Natural killer cell (primary cell): ENCODE data around the gene OSBP2. TPM values are rescaled to one million over a fixed set of nuclear protein-coding genes. Genes with fewer than 3 reads are reported as not detected.
A peak's percentile ranks its signal among the peaks of the same experiment; 100 is the strongest.

Source experiments
- ATAC-seq, 3 donors: fragments of 150-1000 bp in 2 of 3; fragments of 200-7000 bp in 1 of 3; cut with Tn5 transposase; 1 replicate in 1 of 3; 2 replicates in 2 of 3; pipeline ENCODE4 v1.10.0; 2021; ENCODE audit warnings: mild to moderate bottlenecking in 2 of 3, moderate library complexity in 2 of 3
- DNase-seq, 2 donors: peaks; one replicate each; pipeline versions ENCODE4 v3.0.0 to v3.0.0-alpha.2; 2013 to 2021; ENCODE audit warnings: mixed read lengths in 1 of 2
- H3K27ac ChIP-seq: one replicate; pipeline ENCODE4 v1.5.1; 2013; ENCODE audit warnings: mild to moderate bottlenecking, low read length
- H3K27me3 ChIP-seq: one replicate; pipeline ENCODE4 v1.6.1; 2013; ENCODE audit warnings: low read length; ENCODE audit not compliant: control insufficient read depth, insufficient read depth
- H3K36me3 ChIP-seq: one replicate; pipeline ENCODE4 v1.6.1; 2013; ENCODE audit warnings: low read length; ENCODE audit not compliant: control insufficient read depth, insufficient read depth
- H3K4me1 ChIP-seq: one replicate; pipeline ENCODE4 v1.6.1; 2013; ENCODE audit warnings: low read length; ENCODE audit not compliant: control insufficient read depth, insufficient read depth
- H3K4me3 ChIP-seq: one replicate; pipeline ENCODE4 v1.5.1; 2013; ENCODE audit warnings: low read length
- H3K9me3 ChIP-seq: one replicate; pipeline ENCODE4 v1.6.1; 2013; ENCODE audit warnings: low read length; ENCODE audit not compliant: control insufficient read depth, insufficient read depth
- H3K27ac Mint-ChIP-seq, 2 donors: one replicate each; pipeline ENCODE4 v1.8.0; 2022; ENCODE audit warnings: mild to moderate bottlenecking in 2 of 2, mixed read lengths in 2 of 2, moderate library complexity in 1 of 2
- H3K27me3 Mint-ChIP-seq, 2 donors: one replicate each; pipeline ENCODE4 v1.8.0; 2022; ENCODE audit warnings: low read depth in 2 of 2, mixed read lengths in 2 of 2
- H3K36me3 Mint-ChIP-seq: one replicate; pipeline ENCODE4 v1.8.0; 2022; ENCODE audit warnings: mixed read lengths
- H3K4me1 Mint-ChIP-seq, 2 donors: one replicate each; pipeline ENCODE4 v1.8.0; 2022; ENCODE audit warnings: mixed read lengths in 2 of 2
- H3K4me3 Mint-ChIP-seq: one replicate; pipeline ENCODE4 v1.8.0; 2022; ENCODE audit warnings: mild to moderate bottlenecking, moderate library complexity, mixed read lengths
- H3K9me3 Mint-ChIP-seq, 2 donors: one replicate each; pipeline ENCODE4 v1.8.0; 2022; ENCODE audit warnings: mixed read lengths in 2 of 2
- WGBS: methylation state at CpG from one replicate; pipeline ENCODE4 v1.1.7; 2013; ENCODE audit warnings: missing lambda C conversion rate; ENCODE audit not compliant: insufficient coverage; 5-methylcytosine and 5-hydroxymethylcytosine counted together
- intact Hi-C: fragments of 100-400 bp; cut with micrococcal nuclease; formaldehyde crosslinking; loops from one replicate; pipeline ENCODE4 v1.14.2; 2022
- total RNA-seq, 4 donors: library from RNA; stranded (reverse); fragments of 120-200 nt in 1 of 4; gene quantifications; one replicate each; pipeline versions ENCODE4 v1.2.3 to v1.2.4, GENCODE V29; 2013 to 2022
- TF ChIP-seq, protein P1 (sequence below): fragments of 200-600 bp; IDR thresholded peaks from one replicate; pipeline ENCODE4 v1.8.0; 2022; ENCODE audit warnings: antibody characterized with exemption

Gene OSBP2
- total RNA-seq, 3 donors from 2014 or later (not counting 1 experiment from before 2014, with no cell fraction given), result 0.65 to 1.2 (median 0.79) TPM

DNA sequence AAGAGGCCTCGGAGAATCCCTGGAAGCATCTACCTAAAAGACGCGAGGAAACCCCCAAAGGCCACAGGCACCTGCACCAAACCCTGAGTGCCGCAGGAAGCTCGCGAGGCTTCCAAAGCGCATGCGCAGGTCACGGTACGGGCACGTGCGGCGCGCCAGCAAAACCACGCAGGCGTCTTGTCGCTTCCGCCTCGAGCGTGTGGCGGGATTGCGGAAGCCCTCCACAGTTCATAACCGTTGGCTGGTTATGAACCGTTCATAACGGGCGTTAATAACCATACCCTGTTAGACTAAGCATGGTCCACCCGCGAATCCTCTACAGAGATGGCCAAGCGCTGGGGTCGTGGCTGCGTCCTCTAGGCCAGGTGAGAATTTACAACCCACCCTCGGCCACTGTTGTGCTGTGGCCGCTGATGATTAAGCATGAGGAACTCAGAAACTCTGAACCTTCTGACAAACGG is 227.5 kb downstream of the OSBP2 start:
- Histone ChIP-seq H3K36me3 (peaks cover 10% of the 10 kb centered on the region), H3K9me3 (no peaks in the 10 kb centered on the region), H3K27me3 (no peaks in the 10 kb centered on the region), H3K4me3 (peak overlapping the region; percentile 47), H3K27ac (peak overlapping the region; percentile 59), H3K4me1 (peaks cover 12% of the 10 kb centered on the region)
- intact Hi-C loops, result no loop called here
- 32% methylated on average over 34 of the region's 34 CpGs for WGBS
- DNase-seq, result peak; percentile 74 to 92
- Mint-ChIP-seq H3K27me3 (no peaks in the 10 kb centered on the region), H3K27ac (peak overlapping the region; percentile 85 to 89), H3K4me3 (peak overlapping the region; percentile 91), H3K36me3 (no peaks in the 10 kb centered on the region), H3K9me3 (no peaks in the 10 kb centered on the region), H3K4me1 (peaks cover 22 to 26% of the 10 kb centered on the region in 2 donors)
- TF ChIP-seq, protein P1, sequence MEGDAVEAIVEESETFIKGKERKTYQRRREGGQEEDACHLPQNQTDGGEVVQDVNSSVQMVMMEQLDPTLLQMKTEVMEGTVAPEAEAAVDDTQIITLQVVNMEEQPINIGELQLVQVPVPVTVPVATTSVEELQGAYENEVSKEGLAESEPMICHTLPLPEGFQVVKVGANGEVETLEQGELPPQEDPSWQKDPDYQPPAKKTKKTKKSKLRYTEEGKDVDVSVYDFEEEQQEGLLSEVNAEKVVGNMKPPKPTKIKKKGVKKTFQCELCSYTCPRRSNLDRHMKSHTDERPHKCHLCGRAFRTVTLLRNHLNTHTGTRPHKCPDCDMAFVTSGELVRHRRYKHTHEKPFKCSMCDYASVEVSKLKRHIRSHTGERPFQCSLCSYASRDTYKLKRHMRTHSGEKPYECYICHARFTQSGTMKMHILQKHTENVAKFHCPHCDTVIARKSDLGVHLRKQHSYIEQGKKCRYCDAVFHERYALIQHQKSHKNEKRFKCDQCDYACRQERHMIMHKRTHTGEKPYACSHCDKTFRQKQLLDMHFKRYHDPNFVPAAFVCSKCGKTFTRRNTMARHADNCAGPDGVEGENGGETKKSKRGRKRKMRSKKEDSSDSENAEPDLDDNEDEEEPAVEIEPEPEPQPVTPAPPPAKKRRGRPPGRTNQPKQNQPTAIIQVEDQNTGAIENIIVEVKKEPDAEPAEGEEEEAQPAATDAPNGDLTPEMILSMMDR, result no peak
- ATAC-seq, result peak; percentile 78 to 85 (median 84)

DNA sequence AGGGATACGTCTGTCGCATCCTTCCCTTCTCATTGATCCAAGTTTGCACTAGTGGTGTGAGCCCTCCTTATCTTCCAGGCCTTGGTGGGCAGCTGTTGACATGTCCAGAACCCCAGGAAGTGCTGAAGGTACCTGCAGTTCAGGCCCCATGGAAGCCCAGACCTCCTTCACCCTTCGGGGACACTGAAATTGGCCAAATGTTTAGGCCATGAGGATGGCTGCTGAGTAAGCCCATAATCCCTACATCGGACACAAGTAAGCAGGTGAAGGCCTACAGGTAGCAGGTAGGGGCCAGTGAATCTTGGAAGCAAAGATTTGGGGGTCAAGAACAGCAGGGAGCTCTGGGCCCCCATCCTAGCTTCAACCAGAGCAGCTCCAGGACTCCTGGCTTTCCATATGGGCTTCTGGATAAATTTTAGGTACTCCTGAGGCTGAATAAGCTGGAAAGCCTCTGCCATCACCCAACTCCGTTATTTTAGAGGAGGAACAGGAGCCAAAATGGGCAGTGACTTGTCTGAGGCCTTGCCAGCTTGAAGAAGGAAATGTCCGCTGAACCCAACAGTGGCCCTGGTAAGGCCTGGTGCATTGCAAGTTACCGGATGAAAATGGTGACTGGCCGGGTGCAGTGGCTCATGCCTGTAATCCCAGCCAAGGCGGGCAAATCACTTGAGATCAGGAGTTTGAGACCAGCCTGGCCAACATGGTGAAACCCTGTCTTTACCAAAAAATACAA is 228.7 kb downstream of the OSBP2 start:
- Histone ChIP-seq H3K27ac (no peak overlapping the region), H3K27me3 (no peaks in the 10 kb centered on the region), H3K9me3 (no peaks in the 10 kb centered on the region), H3K4me3 (no peak overlapping the region), H3K36me3 (peaks cover 22% of the 10 kb centered on the region), H3K4me1 (peaks cover 12% of the 10 kb centered on the region)
- H3K27me3 Mint-ChIP-seq, result no peaks in the 10 kb centered on the region
- peaks cover 22 to 26% of the 10 kb centered on the region in 2 donors for H3K4me1 Mint-ChIP-seq
- ATAC-seq, result no peak
- 97% methylated on average over 9 of the region's 9 CpGs for WGBS
- H3K36me3 Mint-ChIP-seq, result no peaks in the 10 kb centered on the region
- no peaks in the 10 kb centered on the region for H3K9me3 Mint-ChIP-seq
- intact Hi-C loops, result no loop called here
- peak overlapping the region; percentile 13 to 64 for H3K27ac Mint-ChIP-seq
- no peak overlapping the region for H3K4me3 Mint-ChIP-seq
- TF ChIP-seq, protein P1, result no peak
- DNase-seq, result no peak

DNA sequence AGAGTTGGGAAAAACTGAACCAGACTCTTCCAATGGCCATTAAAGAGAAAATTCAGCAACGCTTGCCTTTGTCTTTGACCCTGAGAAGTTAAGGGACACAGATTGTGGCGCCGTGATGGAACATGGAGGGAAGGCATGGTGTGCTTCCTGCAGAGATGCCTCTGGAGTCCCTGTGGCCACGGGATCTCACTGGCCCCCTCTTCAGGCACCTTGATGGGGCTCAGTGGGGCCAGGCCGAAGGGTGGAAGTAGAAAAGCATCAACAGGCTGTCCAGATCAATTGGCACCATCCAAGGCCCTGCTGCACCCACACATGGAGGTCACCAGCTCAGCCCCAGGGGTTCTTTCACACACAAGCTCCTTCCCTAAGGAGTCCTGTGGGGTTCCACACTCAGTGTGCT is 231.0 kb downstream of the OSBP2 start:
- Histone ChIP-seq H3K9me3 (no peaks in the 10 kb centered on the region), H3K27me3 (no peaks in the 10 kb centered on the region), H3K36me3 (peaks cover 36% of the 10 kb centered on the region), H3K27ac (no peak overlapping the region), H3K4me1 (peaks cover 12% of the 10 kb centered on the region), H3K4me3 (no peak overlapping the region)
- H3K9me3 Mint-ChIP-seq, result no peaks in the 10 kb centered on the region
- intact Hi-C loops, result no loop called here
- ATAC-seq, result no peak
- TF ChIP-seq, protein P1, result no peak
- no peak overlapping the region for H3K4me3 Mint-ChIP-seq
- H3K36me3 Mint-ChIP-seq, result peaks cover 5% of the 10 kb centered on the region
- no peaks in the 10 kb centered on the region for H3K27me3 Mint-ChIP-seq
- WGBS, result 97% methylated on average over 5 of the region's 5 CpGs
- no peak for DNase-seq
- no peak overlapping the region for H3K27ac Mint-ChIP-seq
- H3K4me1 Mint-ChIP-seq, result peaks cover 15 to 16% of the 10 kb centered on the region in 2 donors
